ENCODE data around the gene CT47A1. TPM values are rescaled to one million over a fixed set of nuclear protein-coding genes. Genes with fewer than 3 reads are reported as not detected.
"Not testable (repeated sequence)": the region's sequence is repeated elsewhere in the genome, so short reads cannot be mapped to it uniquely, and the experiment has no call there.

The CT47A1 gene
- total RNA-seq: not detected
- not detected for polyA plus RNA-seq (2013, experiment 1 of 2)
- polyA plus RNA-seq (2013, experiment 2 of 2): not detected
- long read RNA-seq, experiment 1: 0 reads
- long read RNA-seq, experiment 2: 0 reads
- long read RNA-seq, experiment 3: 0 reads
- long read RNA-seq, experiment 4: 0 reads

- not testable (repeated sequence) for H3K4me3 Mint-ChIP-seq; H3K36me3 Mint-ChIP-seq (ENCODE audit: low read depth); H3K27ac Mint-ChIP-seq; H3K4me1 Mint-ChIP-seq; DNase-seq; H3K9ac ChIP-seq (ENCODE audit: extremely low read depth, low read length, poor library complexity, severe bottlenecking); H3K9me3 ChIP-seq (ENCODE audit: control insufficient read depth, low read length); H3K36me3 ChIP-seq (ENCODE audit: control insufficient read depth, insufficient read depth, low read length); H3K4me1 ChIP-seq (ENCODE audit: control insufficient read depth, insufficient read depth, low read length); H3K27ac ChIP-seq (ENCODE audit: low read depth, low read length); H3K27me3 ChIP-seq (ENCODE audit: control insufficient read depth, insufficient read depth, low read length, poor library complexity, severe bottlenecking); H3K27me3 Mint-ChIP-seq (ENCODE audit: insufficient read depth); H3K4me3 ChIP-seq (ENCODE audit: low read length)
- peaks cover 25% of the 10 kb centered on the region for H3K9me3 Mint-ChIP-seq
- no CpG with 5 or more reads among the region's 8 CpGs for WGBS, 2 experiments (ENCODE audit: insufficient coverage in 1 of 2, insufficient read length in 1 of 2)
Observed at GRCh38 chrX:120985660-120986059, at the start of gene CT47A1. Gene CT47A1, minus strand, starts transcription at chrX:120985760. Its CDS starts 231 bp downstream, at chrX:120985529.

GRCh38 chrX:121032531-121032930 is 47.0 kb upstream of the CT47A1 start:
- no peak overlapping the region for H3K27ac Mint-ChIP-seq
- 95 to 100% methylated on average over 1 to 2 of the region's 2 CpGs for whole genome bisulfite sequencing, 2 experiments (ENCODE audit: insufficient coverage in 1 of 2, insufficient read length in 1 of 2)
- H3K27me3 Mint-ChIP-seq (ENCODE audit: insufficient read depth): peaks cover 5% of the 10 kb centered on the region

GRCh38 chrX:121030083-121030482 is 44.5 kb upstream of the CT47A1 start:
- Mint-ChIP-seq H3K36me3 (ENCODE audit: low read depth) (no peaks in the 10 kb centered on the region), H3K4me3 (no peak overlapping the region), H3K9me3 (peaks cover 40% of the 10 kb centered on the region), H3K27ac (no peak overlapping the region), H3K4me1 (no peaks in the 10 kb centered on the region), H3K27me3 (ENCODE audit: insufficient read depth) (peaks cover 8% of the 10 kb centered on the region)
- 85 to 90% methylated on average over 4 of the region's 4 CpGs for WGBS, 2 experiments (ENCODE audit: insufficient coverage in 1 of 2, insufficient read length in 1 of 2)
- H3K36me3 ChIP-seq (ENCODE audit: control insufficient read depth, insufficient read depth, low read length): no peaks in the 10 kb centered on the region
- TF ChIP-seq CTCF (conservative IDR thresholded peaks at IDR 0.05): no peak
- H3K27ac ChIP-seq (ENCODE audit: low read depth, low read length): no peak overlapping the region
- H3K4me3 ChIP-seq (ENCODE audit: low read length): no peak overlapping the region
- H3K9ac ChIP-seq (ENCODE audit: extremely low read depth, low read length, poor library complexity, severe bottlenecking): no peak overlapping the region
- no peaks in the 10 kb centered on the region for H3K27me3 ChIP-seq (ENCODE audit: control insufficient read depth, insufficient read depth, low read length, poor library complexity, severe bottlenecking)
- H3K9me3 ChIP-seq (ENCODE audit: control insufficient read depth, low read length): no peaks in the 10 kb centered on the region
- H3K4me1 ChIP-seq (ENCODE audit: control insufficient read depth, insufficient read depth, low read length): no peaks in the 10 kb centered on the region
- DNase-seq: no peak

More at GRCh38 chrX:121032531-121032930, 47.0 kb upstream of the CT47A1 start:
- Mint-ChIP-seq H3K4me1 (no peaks in the 10 kb centered on the region), H3K36me3 (ENCODE audit: low read depth) (no peaks in the 10 kb centered on the region), H3K9me3 (peaks cover 35% of the 10 kb centered on the region), H3K4me3 (no peak overlapping the region)
- H3K27ac ChIP-seq (ENCODE audit: low read depth, low read length): no peak overlapping the region
- no peaks in the 10 kb centered on the region for H3K9me3 ChIP-seq (ENCODE audit: control insufficient read depth, low read length)
- no peak overlapping the region for H3K4me3 ChIP-seq (ENCODE audit: low read length)
- H3K36me3 ChIP-seq (ENCODE audit: control insufficient read depth, insufficient read depth, low read length): no peaks in the 10 kb centered on the region
- no peak for DNase-seq
- H3K9ac ChIP-seq (ENCODE audit: extremely low read depth, low read length, poor library complexity, severe bottlenecking): no peak overlapping the region
- H3K27me3 ChIP-seq (ENCODE audit: control insufficient read depth, insufficient read depth, low read length, poor library complexity, severe bottlenecking): no peaks in the 10 kb centered on the region
- no peak for TF ChIP-seq CTCF (conservative IDR thresholded peaks at IDR 0.05)
- H3K4me1 ChIP-seq (ENCODE audit: control insufficient read depth, insufficient read depth, low read length): no peaks in the 10 kb centered on the region

- Mint-ChIP-seq H3K36me3 (ENCODE audit: low read depth) (no peaks in the 10 kb centered on the region), H3K4me3 (no peak overlapping the region), H3K27ac (no peak overlapping the region), H3K9me3 (peaks cover 38% of the 10 kb centered on the region), H3K27me3 (ENCODE audit: insufficient read depth) (peaks cover 8% of the 10 kb centered on the region), H3K4me1 (no peaks in the 10 kb centered on the region)
- no peak overlapping the region for H3K27ac ChIP-seq (ENCODE audit: low read depth, low read length)
- no peaks in the 10 kb centered on the region for H3K4me1 ChIP-seq (ENCODE audit: control insufficient read depth, insufficient read depth, low read length)
- H3K9ac ChIP-seq (ENCODE audit: extremely low read depth, low read length, poor library complexity, severe bottlenecking): no peak overlapping the region
- no peaks in the 10 kb centered on the region for H3K27me3 ChIP-seq (ENCODE audit: control insufficient read depth, insufficient read depth, low read length, poor library complexity, severe bottlenecking)
- no peaks in the 10 kb centered on the region for H3K36me3 ChIP-seq (ENCODE audit: control insufficient read depth, insufficient read depth, low read length)
- H3K4me3 ChIP-seq (ENCODE audit: low read length): no peak overlapping the region
- 67% methylated on average over 1 of the region's 1 CpG; no CpG with 5 or more reads in 1 of the 2 experiments for WGBS, 2 experiments (ENCODE audit: insufficient coverage in 1 of 2, insufficient read length in 1 of 2)
- no peak for TF ChIP-seq CTCF (conservative IDR thresholded peaks at IDR 0.05)
- no peaks in the 10 kb centered on the region for H3K9me3 ChIP-seq (ENCODE audit: control insufficient read depth, low read length)
- no peak for DNase-seq
Observed at GRCh38 chrX:121028419-121028818, 42.9 kb upstream of the CT47A1 start.

Measured in endodermal cell (in vitro differentiated cells).